ENCODE results near the gene GPHB5. TPM values are rescaled to one million over a fixed set of nuclear protein-coding genes. Genes with fewer than 3 reads are reported as not detected.

The GPHB5 gene
- total and polyA plus RNA-seq, 2 of the 13 experiments (the other 11 are each of a cell fraction or from before 2014, with no cell fraction given), result not detected

- no peak overlapping the region for H2AFZ ChIP-seq (ENCODE audit: low read length)
- H3K27me3 ChIP-seq (ENCODE audit: control insufficient read depth in 1 of 2, insufficient read depth in 2 of 2, low read length in 2 of 2), result peaks cover 0 to 19% of the 10 kb centered on the region in 2 experiments; a peak in 2 of 5 replicates
- H3K4me3 ChIP-seq (replicated peaks in 1 of 3; ENCODE audit: insufficient read depth in 1 of 3, low read depth in 2 of 3, low read length in 3 of 3), result no peak overlapping the region
- H3K4me2 ChIP-seq (ENCODE audit: low read depth, low read length), result no peak overlapping the region
- intact Hi-C loops (cut with micrococcal nuclease; ENCODE audit: unreplicated experiment), result no loop called here
- TF ChIP-seq ZNF556 (CRISPR knock-in tag; IDR thresholded peaks at IDR 0.05; ENCODE audit: borderline replicate concordance), result no peak
- no peak for TF ChIP-seq TAF15 (IDR thresholded peaks at IDR 0.05; ENCODE audit: low read depth, low read length, poor library complexity, severe bottlenecking)
- TF ChIP-seq KLF12 (CRISPR knock-in tag; IDR thresholded peaks at IDR 0.05; ENCODE audit: borderline replicate concordance), result no peak
- no peak for TF ChIP-seq MZF1 (CRISPR knock-in tag; IDR thresholded peaks at IDR 0.05; ENCODE audit: borderline replicate concordance)
- TF ChIP-seq TRIM24 (CRISPR knock-in tag; IDR thresholded peaks at IDR 0.05), result no peak
- TF ChIP-seq ZNF891 (CRISPR knock-in tag; IDR thresholded peaks at IDR 0.05), result no peak
- TF ChIP-seq ZNF513 (CRISPR knock-in tag; conservative IDR thresholded peaks at IDR 0.05), result no peak
- no peak for TF ChIP-seq ZNF468 (CRISPR knock-in tag; IDR thresholded peaks at IDR 0.05)
- no peak for TF ChIP-seq TOE1 (CRISPR knock-in tag; IDR thresholded peaks at IDR 0.05)
- TF ChIP-seq SMAD1 (CRISPR knock-in tag; IDR thresholded peaks at IDR 0.05; ENCODE audit: borderline replicate concordance, low read depth), result no peak
- no peak for TF ChIP-seq ZNF124 (CRISPR knock-in tag; IDR thresholded peaks at IDR 0.05)
- TF ChIP-seq NFAT5 (CRISPR knock-in tag; IDR thresholded peaks at IDR 0.05), result no peak
- ATAC-seq (no peak), FAIRE-seq (no peak), DNase-seq (ENCODE audit: low spot score) (no peak)
- ChIA-PET CTCF (ENCODE audit: low intra/inter-chr PET ratio, low total read pairs) (no interaction called here), POLR2A (no interaction called here)
- H3K79me2 ChIP-seq (ENCODE audit: insufficient read depth, low read length), result no peaks in the 10 kb centered on the region
- H4K20me1 ChIP-seq (ENCODE audit: insufficient read depth, low read length), result no peaks in the 10 kb centered on the region
- in situ Hi-C loops (cut with HindIII; ENCODE audit: extremely low pct_ligation_motif_present, low pct_unique_long_range_greater_than_20kb), result no loop called here
- BruUV-seq (replicated peaks), result no TSS peak
- H3K36me3 ChIP-seq (replicated peaks in 1 of 2; ENCODE audit: control insufficient read depth in 1 of 2, insufficient read depth in 2 of 2, low read length in 2 of 2), result no peaks in the 10 kb centered on the region
- 50% methylated on average over 2 of the region's 2 CpGs for WGBS (ENCODE audit: low lambda C conversion rate)
- no peaks in the 10 kb centered on the region for H3K9me3 ChIP-seq (ENCODE audit: low read length)
- no peak overlapping the region for H3K9ac ChIP-seq (ENCODE audit: insufficient read depth, low read depth, low read length)
- no peaks in the 10 kb centered on the region for H3K4me1 ChIP-seq (ENCODE audit: insufficient read depth, low read length)
- no peak overlapping the region for H3K27ac ChIP-seq (ENCODE audit: extremely low read length, insufficient read depth, low read length)
Observed at GRCh38 chr14:63292805-63293204, 25.9 kb downstream of the GPHB5 start.
